Endothelial cell of umbilical vein (primary cell): Measurements from ENCODE around the gene CSNK1E. TPM values are rescaled to one million over a fixed set of nuclear protein-coding genes. Genes with fewer than 3 reads are reported as not detected.
A peak's percentile ranks its signal among the peaks of the same experiment; 100 is the strongest.

Experiments used
- BruUV-seq: library from RNA; stranded (reverse); fragments of 400-500 nt; replicated peaks from 2 replicates; lab custom pipeline; 2021; lab: Mats Ljungman, UMichigan
- CTCF ChIA-PET: fragments of 300-600, 350-600 bp; sonication (Branson Sonifier 250); formaldehyde crosslinking; loops from one replicate; lab custom pipeline; 2021; ENCODE audit warnings: antibody characterized with exemption, inconsistent platforms; lab: Charles Lee
- POLR2A ChIA-PET: fragments of 300-600, 350-600 bp; sonication (Branson Sonifier 250); formaldehyde crosslinking; loops from one replicate; lab custom pipeline; 2021; ENCODE audit warnings: antibody characterized with exemption, inconsistent platforms; lab: Charles Lee
- DNase-seq: peaks from one replicate; pipeline ENCODE4 v3.0.0-alpha.2; 2011; ENCODE audit warnings: low read depth, low spot score
- FAIRE-seq: peaks from 2 replicates; lab custom pipeline; 2011; peaks lifted over from hg19 to GRCh38; lab: Jason Lieb, UNC
- H2AFZ ChIP-seq: 2 replicates; pipeline ENCODE4 v1.6.0; 2012; ENCODE audit warnings: low read depth, low read length, control low read depth, inconsistent platforms
- H3K27ac ChIP-seq: 2 replicates; pipeline ENCODE4 v1.5.1; 2011; ENCODE audit warnings: low read depth, mild to moderate bottlenecking, control low read depth, low read length, moderate library complexity; ENCODE audit not compliant: insufficient read depth
- H3K27me3 ChIP-seq, 2 experiments: 2 replicates each; pipeline versions ENCODE4 v1.6.0 to v1.6.1; 2011; ENCODE audit warnings: low read length in 2 of 2, mixed read lengths in 1 of 2; ENCODE audit not compliant: control insufficient read depth in 2 of 2, insufficient read depth in 2 of 2
- H3K36me3 ChIP-seq, 2 experiments: 2 replicates in 1 of 2; 3 replicates in 1 of 2; pipeline ENCODE4 v1.5.1; 2011; ENCODE audit warnings: low read length in 2 of 2, mild to moderate bottlenecking in 1 of 2, moderate library complexity in 1 of 2; ENCODE audit not compliant: control insufficient read depth in 2 of 2, insufficient read depth in 2 of 2; ENCODE audit errors: extremely low read depth in 1 of 2
- H3K4me1 ChIP-seq: 3 replicates; pipeline ENCODE4 v1.5.1; 2011; ENCODE audit warnings: mild to moderate bottlenecking, low read length; ENCODE audit not compliant: control insufficient read depth, insufficient read depth; ENCODE audit errors: extremely low read depth
- H3K4me2 ChIP-seq: 2 replicates; pipeline ENCODE4 v1.6.1; 2011; ENCODE audit warnings: low read length, control low read depth, mixed read lengths; ENCODE audit not compliant: insufficient read depth
- H3K4me3 ChIP-seq, 3 experiments: fragments of 200-600 bp in 1 of 3; sonication (generic), shearing (Covaris generic) in 1 of 3; replicated peaks in 1 of 3; 2 replicates each; pipeline ENCODE4 v1.5.1; 2011 to 2016; ENCODE audit warnings: control low read depth in 3 of 3, low read length in 3 of 3, mild to moderate bottlenecking in 2 of 3, inconsistent platforms in 1 of 3, low read depth in 1 of 3, moderate library complexity in 1 of 3; ENCODE audit not compliant: insufficient read depth in 1 of 3
- H3K79me2 ChIP-seq: 2 replicates; pipeline ENCODE4 v1.6.0; 2012; ENCODE audit warnings: low read length, inconsistent platforms; ENCODE audit not compliant: control insufficient read depth, insufficient read depth
- H3K9ac ChIP-seq: replicated peaks from 2 replicates; pipeline ENCODE3; 2011; ENCODE audit warnings: low read length, control low read depth; ENCODE audit not compliant: insufficient read depth; ENCODE audit errors: extremely low read depth
- H3K9me1 ChIP-seq: replicated peaks from 3 replicates; pipeline ENCODE4 v1.6.0; 2011; ENCODE audit warnings: mild to moderate bottlenecking, low read length; ENCODE audit not compliant: control insufficient read depth, insufficient read depth; ENCODE audit errors: extremely low read depth
- H3K9me3 ChIP-seq: replicated peaks from 2 replicates; pipeline ENCODE4 v1.5.1; 2012; ENCODE audit warnings: low read length, inconsistent platforms; ENCODE audit not compliant: control insufficient read depth, insufficient read depth
- H4K20me1 ChIP-seq: replicated peaks from 2 replicates; pipeline ENCODE3; 2011; ENCODE audit warnings: mild to moderate bottlenecking, low read length; ENCODE audit not compliant: control insufficient read depth, insufficient read depth; ENCODE audit errors: extremely low read depth
- CTCF ChIP-seq, 2 donors: IDR thresholded peaks; 1 replicate in 1 of 2; 2 replicates in 1 of 2; pipeline ENCODE4 v1.5.1; 2011; ENCODE audit warnings: low read length in 2 of 2, mild to moderate bottlenecking in 2 of 2, moderate library complexity in 2 of 2, control low read depth in 1 of 2, inconsistent platforms in 1 of 2, low read depth in 1 of 2; ENCODE audit not compliant: insufficient read depth in 1 of 2; ENCODE audit errors: extremely low read depth in 1 of 2
- EZH2 ChIP-seq: IDR thresholded peaks from 2 replicates; pipeline ENCODE4 v1.6.1; 2012; ENCODE audit warnings: borderline replicate concordance, low read depth, mild to moderate bottlenecking, moderate library complexity, low read length, inconsistent platforms; ENCODE audit not compliant: severe bottlenecking
- GATA2 ChIP-seq: IDR thresholded peaks from 2 replicates; pipeline ENCODE4 v1.7.0; 2011; ENCODE audit warnings: low read depth, mild to moderate bottlenecking, moderate library complexity, mixed read lengths, low read length; ENCODE audit not compliant: insufficient read length, insufficient read depth
- JUN ChIP-seq: IDR thresholded peaks from 2 replicates; pipeline ENCODE4 v1.6.1; 2011; ENCODE audit warnings: borderline replicate concordance, low read depth; ENCODE audit not compliant: insufficient read length, insufficient read depth
- MAX ChIP-seq: IDR thresholded peaks from 2 replicates; pipeline ENCODE4 v1.6.1; 2011; ENCODE audit not compliant: insufficient read depth, insufficient read length
- MYC ChIP-seq: IDR thresholded peaks from one replicate; pipeline ENCODE4 v1.6.1; 2011; ENCODE audit warnings: mild to moderate bottlenecking, low read depth, low read length
- POLR2A ChIP-seq: IDR thresholded peaks from 2 replicates; pipeline ENCODE4 v1.6.1; 2012; ENCODE audit warnings: low read depth, mild to moderate bottlenecking, control low read depth, low read length
- POLR2AphosphoS5 ChIP-seq: IDR thresholded peaks from 2 replicates; pipeline ENCODE4 v1.6.1; 2012; ENCODE audit warnings: low read depth, mild to moderate bottlenecking, control low read depth, low read length, moderate library complexity; ENCODE audit not compliant: insufficient read depth
- dilution Hi-C: fragments of 300-500 bp; cut with MboI; formaldehyde crosslinking; loops from one replicate; pipeline ENCODE4 v1.15.0; 2019; ENCODE audit warnings: low sequenced_read_pairs; ENCODE audit not compliant: extremely low pct_ligation_motif_present
- intact Hi-C: fragments of 100-400 bp; cut with micrococcal nuclease; formaldehyde crosslinking; loops from one replicate; pipeline ENCODE4 v1.10.0; 2022
- polyA plus RNA-seq, 4 experiments: library from polyadenylated mRNA; depleted of rRNA in 3 of 4; stranded (reverse) in 3 of 4; unstranded in 1 of 4; fragments of >200 nt; gene quantifications; 2 replicates each; pipeline versions ENCODE4 v1.2.1 to v1.2.3, GENCODE V29; 2011 to 2012; ENCODE audit warnings: missing spikeins in 1 of 4
- total RNA-seq: library from RNA; stranded (reverse); gene quantifications from 2 replicates; pipeline ENCODE4 v1.2.3, GENCODE V29; 2021

CSNK1E gene
- total and polyA plus RNA-seq, 2 donors (not counting 3 experiments of a cell fraction or from before 2014, with no cell fraction given), result 259 to 262 TPM

GRCh38 chr22:38314933-38315822, 2.1 kb downstream of the CSNK1E start:
- Histone ChIP-seq H2AFZ (no peak overlapping the region), H4K20me1 (peaks cover 5% of the 10 kb centered on the region), H3K27ac (peak overlapping the region; percentile 18), H3K9me1 (no peaks in the 10 kb centered on the region), H3K36me3 (peaks cover 8 to 25% of the 10 kb centered on the region in 2 experiments), H3K9ac (peak overlapping the region; percentile 98), H3K79me2 (peaks cover 68% of the 10 kb centered on the region), H3K9me3 (no peaks in the 10 kb centered on the region), H3K27me3 (no peaks in the 10 kb centered on the region), H3K4me3 (peak overlapping the region; percentile 84 to 98 (median 94)), H3K4me2 (peak overlapping the region; percentile 93), H3K4me1 (peaks cover 52% of the 10 kb centered on the region)
- intact Hi-C loops (loop anchor here (5.0 kb wide), 3 partner anchors 43 to 98 kb away; partner anchors contain the start of gene TMEM184B), dilution Hi-C loops (no loop called here)
- BruUV-seq, result no TSS peak
- TF ChIP-seq POLR2A (peak; percentile 16), MAX (no peak), POLR2AphosphoS5 (no peak), MYC (no peak), GATA2 (no peak), EZH2 (no peak), CTCF (IDR thresholded peaks at IDR 0.05; ENCODE audit: extremely low read depth in 1 of 2, insufficient read depth in 1 of 2, low read depth in 1 of 2, low read length in 2 of 2) (no peak), JUN (no peak)
- ChIA-PET CTCF (interaction anchor here (0.6 to 3.0 kb wide), 7 partner anchors 9 to 1055 kb away, joined by 3 to 10 read pairs (median 4); no protein-coding TSS in a partner anchor), POLR2A (interaction anchor here (0.5 to 0.6 kb wide), 4 partner anchors 12 to 179 kb away, joined by 3 to 7 read pairs (median 4); no protein-coding TSS in a partner anchor)
- FAIRE-seq, result no peak
- peak; percentile 54 for DNase-seq
